HG02571 (cell line): ENCODE measurements around the gene HLA-DPA1.

Source experiments
- ATAC-seq: cut with Tn5 transposase; IDR thresholded peaks from one replicate; pipeline ENCODE4 v1.9.1; 2021; ENCODE audit warnings: mild to moderate bottlenecking, moderate library complexity; ENCODE audit not compliant: unreplicated experiment

HLA-DPA1 gene

DNA sequence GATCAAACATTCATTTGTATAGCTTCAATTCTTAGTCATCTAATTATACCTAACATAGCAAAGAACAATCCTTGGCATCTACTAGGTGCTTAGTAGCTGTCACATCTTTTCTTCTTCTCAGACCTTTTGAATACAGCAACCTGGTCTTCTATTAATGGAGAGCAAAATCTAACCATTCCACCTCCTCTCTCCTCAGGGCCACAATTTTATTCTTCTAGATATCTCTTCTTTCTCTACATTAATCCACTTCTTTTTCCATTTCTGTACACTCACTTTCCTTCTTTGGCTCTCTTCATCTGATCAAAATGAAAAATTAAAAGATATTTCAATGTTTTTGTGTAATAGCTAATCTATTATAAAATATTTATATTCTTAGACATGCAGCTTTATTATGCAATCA lies 55.0 kb downstream of the HLA-DPA1 start:
- ATAC-seq = no peak

GRCh38 chr6:33017694-33018353 lies 55.6 kb downstream of the HLA-DPA1 start:
- ATAC-seq = no peak

- no peak for ATAC-seq
Observed at GRCh38 chr6:33017018-33017417, 56.4 kb downstream of the HLA-DPA1 start.

DNA sequence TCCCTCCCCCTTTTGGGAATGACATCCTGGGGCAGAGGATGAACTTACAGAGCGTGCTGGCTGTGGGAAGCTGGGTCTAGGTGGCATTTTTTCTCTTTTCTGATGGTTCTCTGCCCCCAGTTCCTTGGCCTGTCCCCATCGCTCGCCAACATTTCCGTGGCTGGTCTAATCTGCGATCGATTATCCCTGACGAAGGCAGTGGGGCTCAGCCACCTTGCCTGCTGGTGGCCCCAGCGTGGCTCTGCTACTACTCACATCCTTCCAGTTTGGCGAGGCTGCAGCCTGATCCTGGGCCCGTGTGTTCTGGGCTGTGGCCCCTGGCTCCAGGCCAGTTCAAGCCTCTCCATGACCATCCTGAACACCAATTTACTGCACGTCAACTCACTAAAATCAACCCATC lies 57.7 kb downstream of the HLA-DPA1 start:
- no peak for ATAC-seq

GRCh38 chr6:33014841-33015634 lies 58.4 kb downstream of the HLA-DPA1 start:
- ATAC-seq = no peak
